ENCODE results near the gene SESN1. TPM values are rescaled to one million over a fixed set of nuclear protein-coding genes. Genes with fewer than 3 reads are reported as not detected.

SESN1 gene
- total and polyA plus RNA-seq, 2 donors (not counting 1 experiment from before 2014, with no cell fraction given) = 16.2 to 28.6 TPM

DNA sequence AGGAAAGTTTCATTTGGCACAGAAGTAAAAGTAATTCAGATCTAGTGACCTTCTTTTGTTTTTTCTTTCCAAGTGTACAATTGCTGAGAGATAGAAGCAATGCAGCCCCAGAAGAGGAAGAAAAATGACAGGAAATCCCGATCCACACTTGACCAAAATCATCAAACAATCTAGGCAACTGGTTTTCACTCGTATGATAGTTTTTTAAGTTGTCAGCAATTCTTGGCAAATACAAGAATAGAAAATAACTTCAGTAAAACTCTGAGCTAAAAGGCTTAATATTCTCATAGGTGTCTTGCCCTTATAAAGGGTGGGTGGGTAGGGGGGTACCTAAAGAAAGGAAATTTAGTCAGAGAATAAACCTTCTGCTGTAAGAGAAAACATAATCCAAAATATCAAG, 36.0 kb downstream of the SESN1 start:
- ChIA-PET CTCF (interaction anchor here (1.1 to 2.6 kb wide), 2 partner anchors 13 to 14 kb away, joined by 3 to 8 read pairs; no protein-coding TSS in a partner anchor), POLR2A (no interaction called here)
- H3K27me3 ChIP-seq (replicated peaks in 1 of 4; ENCODE audit: control extremely low read depth in 1 of 4, control insufficient read depth in 3 of 4, insufficient read depth in 4 of 4, low read length in 3 of 4) = no peaks in the 10 kb centered on the region
- WGBS (ENCODE audit: insufficient coverage) = no CpG with 5 or more reads among the region's 2 CpGs
- H3K4me1 ChIP-seq (ENCODE audit: control insufficient read depth in 2 of 2, insufficient read depth in 2 of 2, low read length in 2 of 2) = peaks cover 7 to 9% of the 10 kb centered on the region in 2 donors
- ATAC-seq (ENCODE audit: low read depth) (no peak), DNase-seq (no peak)
- H3K9me3 ChIP-seq (ENCODE audit: control extremely low read depth in 1 of 3, control insufficient read depth in 2 of 3, insufficient read depth in 1 of 3, low read length in 2 of 3) = no peaks in the 10 kb centered on the region
- Mint-ChIP-seq H3K27ac (no peak overlapping the region), H3K9me3 (ENCODE audit: insufficient read depth) (no peaks in the 10 kb centered on the region), H3K4me3 (no peak overlapping the region), H3K27me3 (no peaks in the 10 kb centered on the region), H3K4me1 (peaks cover 24% of the 10 kb centered on the region)
- H2AFZ ChIP-seq (ENCODE audit: insufficient read depth, low read depth, low read length, poor library complexity, severe bottlenecking) = no peak overlapping the region
- no peak overlapping the region for H3K27ac ChIP-seq (ENCODE audit: low read length in 2 of 2)
- H4K20me1 ChIP-seq (ENCODE audit: control insufficient read depth, insufficient read depth, low read length, poor library complexity, severe bottlenecking) = no peaks in the 10 kb centered on the region
- intact Hi-C loops (cut with micrococcal nuclease) = no loop called here
- H3K79me2 ChIP-seq (ENCODE audit: control insufficient read depth, insufficient read depth, low read length) = peaks cover 22% of the 10 kb centered on the region
- no peak overlapping the region for H3K4me3 ChIP-seq (ENCODE audit: control extremely low read depth in 1 of 5, extremely low read depth in 1 of 5, insufficient read depth in 1 of 5, low read depth in 2 of 5, low read length in 4 of 5)
- H3K36me3 ChIP-seq (replicated peaks in 1 of 2; ENCODE audit: control extremely low read depth in 1 of 2, control insufficient read depth in 1 of 2, extremely low read depth in 1 of 2, insufficient read depth in 2 of 2, low read length in 1 of 2) = no peaks in the 10 kb centered on the region
- no peak overlapping the region for H3K4me2 ChIP-seq (replicated peaks; ENCODE audit: low read depth, low read length, poor library complexity, severe bottlenecking)
- H3K9ac ChIP-seq (ENCODE audit: low read length) = no peak overlapping the region
- no peak for TF ChIP-seq EZH2 (IDR thresholded peaks at IDR 0.05; ENCODE audit: borderline replicate concordance, insufficient read depth, low read depth, low read length, poor library complexity, severe bottlenecking)
- TF ChIP-seq, protein P1, sequence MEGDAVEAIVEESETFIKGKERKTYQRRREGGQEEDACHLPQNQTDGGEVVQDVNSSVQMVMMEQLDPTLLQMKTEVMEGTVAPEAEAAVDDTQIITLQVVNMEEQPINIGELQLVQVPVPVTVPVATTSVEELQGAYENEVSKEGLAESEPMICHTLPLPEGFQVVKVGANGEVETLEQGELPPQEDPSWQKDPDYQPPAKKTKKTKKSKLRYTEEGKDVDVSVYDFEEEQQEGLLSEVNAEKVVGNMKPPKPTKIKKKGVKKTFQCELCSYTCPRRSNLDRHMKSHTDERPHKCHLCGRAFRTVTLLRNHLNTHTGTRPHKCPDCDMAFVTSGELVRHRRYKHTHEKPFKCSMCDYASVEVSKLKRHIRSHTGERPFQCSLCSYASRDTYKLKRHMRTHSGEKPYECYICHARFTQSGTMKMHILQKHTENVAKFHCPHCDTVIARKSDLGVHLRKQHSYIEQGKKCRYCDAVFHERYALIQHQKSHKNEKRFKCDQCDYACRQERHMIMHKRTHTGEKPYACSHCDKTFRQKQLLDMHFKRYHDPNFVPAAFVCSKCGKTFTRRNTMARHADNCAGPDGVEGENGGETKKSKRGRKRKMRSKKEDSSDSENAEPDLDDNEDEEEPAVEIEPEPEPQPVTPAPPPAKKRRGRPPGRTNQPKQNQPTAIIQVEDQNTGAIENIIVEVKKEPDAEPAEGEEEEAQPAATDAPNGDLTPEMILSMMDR (IDR thresholded peaks at IDR 0.05) = no peak

GRCh38 chr6:109056661-109057060, 38.0 kb downstream of the SESN1 start:
- Mint-ChIP-seq H3K9me3 (ENCODE audit: insufficient read depth) (no peaks in the 10 kb centered on the region), H3K4me1 (peaks cover 37% of the 10 kb centered on the region), H3K4me3 (no peak overlapping the region), H3K27me3 (no peaks in the 10 kb centered on the region), H3K27ac (no peak overlapping the region)
- Histone ChIP-seq H3K9me3 (ENCODE audit: control extremely low read depth in 1 of 3, control insufficient read depth in 2 of 3, insufficient read depth in 1 of 3, low read length in 2 of 3) (no peaks in the 10 kb centered on the region), H4K20me1 (ENCODE audit: control insufficient read depth, insufficient read depth, low read length, poor library complexity, severe bottlenecking) (no peaks in the 10 kb centered on the region), H3K4me1 (ENCODE audit: control insufficient read depth in 2 of 2, insufficient read depth in 2 of 2, low read length in 2 of 2) (peaks cover 21 to 25% of the 10 kb centered on the region in 2 donors), H3K79me2 (ENCODE audit: control insufficient read depth, insufficient read depth, low read length) (peaks cover 23% of the 10 kb centered on the region), H3K36me3 (replicated peaks in 1 of 2; ENCODE audit: control extremely low read depth in 1 of 2, control insufficient read depth in 1 of 2, extremely low read depth in 1 of 2, insufficient read depth in 2 of 2, low read length in 1 of 2) (no peaks in the 10 kb centered on the region), H2AFZ (ENCODE audit: insufficient read depth, low read depth, low read length, poor library complexity, severe bottlenecking) (no peak overlapping the region), H3K4me2 (replicated peaks; ENCODE audit: low read depth, low read length, poor library complexity, severe bottlenecking) (no peak overlapping the region), H3K27me3 (replicated peaks in 1 of 4; ENCODE audit: control extremely low read depth in 1 of 4, control insufficient read depth in 3 of 4, insufficient read depth in 4 of 4, low read length in 3 of 4) (no peaks in the 10 kb centered on the region), H3K4me3 (ENCODE audit: control extremely low read depth in 1 of 5, extremely low read depth in 1 of 5, insufficient read depth in 1 of 5, low read depth in 2 of 5, low read length in 4 of 5) (no peak overlapping the region), H3K9ac (ENCODE audit: low read length) (no peak overlapping the region), H3K27ac (ENCODE audit: low read length in 2 of 2) (no peak overlapping the region)
- ATAC-seq (ENCODE audit: low read depth) (no peak), DNase-seq (no peak)
- ChIA-PET CTCF (no interaction called here), POLR2A (no interaction called here)
- intact Hi-C loops (cut with micrococcal nuclease) = no loop called here
- TF ChIP-seq, protein P1 (IDR thresholded peaks at IDR 0.05) = no peak
- TF ChIP-seq EZH2 (IDR thresholded peaks at IDR 0.05; ENCODE audit: borderline replicate concordance, insufficient read depth, low read depth, low read length, poor library complexity, severe bottlenecking) = no peak
